ENCODE data around the gene MARS1.
"Not testable (repeated sequence)": the region's sequence is repeated elsewhere in the genome, so short reads cannot be mapped to it uniquely, and the experiment has no call there.

The MARS1 gene

DNA sequence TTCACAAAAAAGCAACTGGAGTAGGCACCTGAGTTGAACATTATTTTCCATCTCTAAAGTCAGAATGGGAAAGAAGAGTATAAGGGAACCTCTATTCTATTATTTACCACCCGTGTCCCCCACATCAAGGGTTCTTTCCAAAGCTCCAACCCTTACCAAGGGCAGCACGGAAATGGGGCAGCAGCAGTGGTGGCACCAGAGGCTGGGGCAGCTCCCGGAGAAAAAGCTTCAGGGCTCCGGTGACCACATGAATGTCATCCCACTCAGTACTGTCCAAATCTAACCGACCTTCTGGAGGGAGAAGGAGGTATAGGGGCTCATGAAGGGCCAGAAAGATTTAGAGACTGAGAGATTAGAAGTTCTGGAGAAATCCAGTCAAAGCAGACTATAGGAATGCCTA lies 14.0 kb upstream of the MARS1 start:
- no peak for DNase-seq

DNA sequence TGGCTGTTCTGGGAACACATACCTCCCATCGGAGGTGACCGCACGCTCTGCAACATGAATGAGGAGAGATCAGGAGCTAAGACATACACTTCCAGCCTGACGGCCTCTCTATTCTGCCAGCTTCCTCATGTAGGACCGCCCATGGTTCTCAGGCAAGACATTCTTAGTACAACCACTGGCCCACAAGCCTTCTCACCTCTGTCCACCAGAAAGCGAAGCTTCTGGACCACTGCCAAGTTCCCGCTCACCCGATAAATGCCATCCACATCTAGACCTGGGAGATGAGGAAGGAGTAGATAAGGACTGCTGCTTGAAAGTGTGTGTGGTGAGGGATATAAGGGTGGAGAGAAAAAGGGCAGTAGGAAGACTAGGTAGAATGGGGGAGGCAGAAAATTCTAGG lies 13.4 kb upstream of the MARS1 start:
- DNase-seq: no peak

DNA sequence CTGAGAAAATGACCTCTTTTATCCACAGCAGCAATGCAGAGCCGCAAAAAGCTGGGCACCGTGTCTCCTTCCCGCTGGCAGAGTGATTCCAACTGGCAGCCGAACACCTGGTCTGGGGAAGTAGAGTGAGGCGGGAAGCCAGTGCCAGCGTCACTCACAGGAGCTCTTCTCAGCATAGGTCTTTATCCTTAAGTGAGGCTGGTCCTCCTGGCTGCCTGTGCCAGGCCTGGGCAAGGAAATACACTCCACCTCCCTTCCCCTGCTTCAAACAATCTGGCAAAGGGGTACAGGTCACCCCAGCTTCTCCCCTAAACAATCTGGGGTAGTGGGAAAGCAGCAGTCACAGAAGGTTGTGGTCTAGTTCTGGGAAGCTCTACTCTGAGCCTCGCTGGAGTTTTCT lies 13.0 kb upstream of the MARS1 start:
- DNase-seq: no peak

DNA sequence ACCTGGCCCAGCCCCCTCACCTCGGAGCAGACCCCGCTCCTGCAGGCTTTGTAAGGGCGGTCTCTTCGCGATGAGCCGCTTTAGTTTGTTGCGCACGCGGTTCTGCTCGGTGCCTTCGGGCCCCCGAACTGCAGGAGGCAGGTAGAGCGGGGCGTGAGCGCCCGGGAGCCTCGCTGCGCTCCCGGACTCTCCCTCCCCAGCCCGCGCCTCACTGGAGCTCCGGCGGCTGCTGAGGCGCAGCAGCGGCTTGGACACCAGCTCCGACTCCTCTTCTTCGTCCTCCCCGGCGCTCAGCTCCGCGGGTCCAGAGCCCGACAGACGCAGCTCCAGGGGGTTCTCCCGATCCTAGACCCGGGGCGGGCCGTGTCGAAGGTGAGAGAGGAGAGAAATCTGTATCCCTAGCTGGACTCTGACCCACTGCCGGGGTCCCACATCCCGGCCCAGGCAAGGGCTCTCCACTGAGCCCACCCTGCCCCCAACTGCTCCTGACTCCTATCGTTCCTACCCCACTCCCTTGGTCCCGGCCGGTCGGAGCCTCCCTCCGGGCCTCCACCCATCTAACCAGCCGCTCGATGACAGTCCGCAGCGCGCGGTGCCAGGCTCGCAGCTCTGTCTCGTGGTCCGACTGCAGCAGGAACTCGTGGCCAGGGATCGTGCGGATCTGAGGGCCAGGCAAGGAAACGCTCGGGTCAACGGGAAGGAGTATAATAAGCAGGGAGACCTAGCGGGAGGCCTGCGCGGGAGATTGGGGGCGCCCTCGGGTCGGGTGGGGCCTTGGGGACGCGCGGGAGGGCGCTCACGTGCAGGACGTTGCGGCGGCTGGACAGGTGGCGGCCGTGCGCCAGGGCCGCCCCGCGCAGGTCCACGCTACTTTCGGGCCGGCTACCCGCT lies 12.4 kb upstream of the MARS1 start:
- no peak for DNase-seq

DNA sequence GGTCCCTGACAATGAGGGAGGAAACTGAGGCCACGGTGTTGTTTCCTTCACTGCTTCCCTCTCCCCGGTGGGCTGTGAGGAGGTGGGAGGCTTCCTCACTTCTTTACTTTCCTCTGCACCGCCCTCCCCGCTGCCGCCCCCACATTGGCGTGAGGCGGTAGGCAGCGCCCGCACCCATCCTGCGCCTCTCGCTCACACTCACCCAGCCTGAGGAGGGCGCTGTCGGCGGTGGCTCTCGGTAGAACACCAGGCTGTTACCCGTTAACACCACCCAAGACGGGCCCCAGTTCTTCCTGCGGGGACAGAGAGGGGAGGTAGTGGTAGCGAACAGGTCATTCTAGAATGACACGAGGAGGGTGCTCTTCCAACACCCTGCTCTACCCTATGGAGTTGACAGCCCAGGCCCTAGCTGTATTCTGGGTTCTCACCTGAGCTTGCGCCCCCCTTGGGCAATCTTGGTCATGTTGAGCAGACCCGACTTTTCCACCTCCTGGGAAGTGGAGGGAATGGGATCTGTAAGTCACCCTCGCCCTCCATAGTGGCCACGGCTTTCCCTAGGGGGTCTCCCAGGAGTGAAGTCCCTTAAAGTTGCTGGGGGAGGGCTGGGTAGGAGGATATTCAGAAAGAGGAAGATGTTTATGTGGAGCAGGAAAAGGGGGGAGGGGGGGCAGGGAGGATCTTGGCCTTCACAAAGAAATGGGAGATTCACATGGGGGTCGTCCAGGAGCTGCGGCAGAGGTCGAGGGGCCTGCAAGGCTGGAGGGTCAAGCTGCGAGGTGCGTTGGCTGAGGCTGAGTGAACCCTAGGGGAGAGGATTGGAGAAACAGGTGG lies 11.5 kb upstream of the MARS1 start:
- DNase-seq: peak; percentile 61

DNA sequence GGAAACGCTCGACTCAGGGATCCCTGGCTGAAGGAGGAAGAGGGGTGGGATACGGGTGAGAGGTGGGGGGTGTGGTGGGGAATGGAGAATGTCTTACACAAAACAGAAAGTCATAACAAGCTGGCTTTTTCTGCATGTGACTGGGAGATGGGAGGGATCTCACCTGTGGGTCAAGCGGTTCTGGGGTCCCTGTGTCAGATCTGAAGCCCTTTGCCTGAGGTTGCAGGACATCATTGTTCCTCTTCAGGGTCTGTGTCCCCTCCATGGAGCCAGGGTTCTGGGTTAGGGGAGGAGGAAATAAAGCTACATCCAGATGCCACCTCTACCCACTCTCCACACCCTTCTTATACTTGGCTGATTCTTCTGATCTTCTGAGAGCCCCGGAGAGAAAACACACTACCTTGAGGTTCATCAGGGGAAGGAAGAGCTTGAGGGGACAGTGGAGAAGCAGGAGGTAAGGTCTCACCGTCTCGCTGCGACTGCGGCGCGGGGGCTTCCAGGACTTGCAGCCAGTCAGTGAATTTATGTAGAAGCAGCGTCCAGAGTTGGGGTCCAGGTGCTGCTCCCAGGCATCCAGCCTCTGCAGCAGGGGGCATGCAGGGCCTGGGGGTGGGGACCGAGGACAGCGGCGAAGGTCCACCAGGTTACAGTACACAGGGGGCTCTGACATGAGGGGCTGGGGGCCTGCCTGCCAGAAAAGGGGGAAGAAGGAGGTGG lies 10.7 kb upstream of the MARS1 start:
- no peak for DNase-seq

DNA sequence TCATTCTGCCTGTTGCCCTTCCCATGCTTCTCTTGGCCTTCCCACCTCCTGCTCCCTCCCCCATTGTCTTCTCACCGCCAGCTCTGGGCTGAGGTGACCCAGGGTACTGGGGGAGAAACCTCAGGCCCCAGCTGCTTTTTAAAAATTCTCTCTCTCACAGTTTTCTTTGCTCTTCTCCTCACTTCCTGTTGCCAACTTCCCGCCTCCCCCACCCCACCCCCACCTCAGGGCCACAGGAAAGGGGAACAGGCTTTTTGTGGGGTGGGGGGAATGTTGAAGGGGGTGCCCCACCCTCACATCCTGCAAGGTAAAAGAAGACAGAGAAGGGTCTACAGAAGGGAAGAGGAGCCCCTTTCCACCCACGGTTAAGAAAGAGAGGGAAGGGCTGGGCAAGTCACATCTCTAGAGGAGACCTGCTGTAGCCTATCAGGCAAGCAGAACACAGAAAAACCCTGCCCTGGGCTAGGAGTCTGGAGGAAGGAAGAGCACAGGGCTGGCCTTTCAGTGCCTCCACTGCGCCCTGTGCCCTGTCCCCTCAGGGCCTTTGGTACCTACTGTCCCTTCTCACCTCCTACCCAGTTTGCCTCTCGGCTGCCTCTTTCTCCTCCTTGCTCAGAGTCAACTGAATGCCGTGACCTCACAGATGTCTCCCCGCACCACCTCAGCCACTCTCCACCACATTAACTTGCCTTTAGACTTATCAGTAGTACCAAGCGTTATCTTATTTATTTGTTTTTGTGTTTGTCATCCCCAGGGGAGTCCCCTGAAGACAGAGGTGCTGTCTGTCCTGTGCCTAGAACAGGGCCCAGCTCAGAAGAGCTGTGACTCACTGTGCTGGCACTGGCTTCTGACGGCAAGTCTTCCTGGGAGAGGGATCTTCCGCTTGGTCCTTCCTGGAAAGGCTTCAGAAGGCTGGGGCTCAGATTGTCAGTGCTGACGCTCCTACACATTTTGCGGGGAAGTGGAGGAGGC lies 9.9 kb upstream of the MARS1 start:
- DNase-seq: peak; percentile 84

DNA sequence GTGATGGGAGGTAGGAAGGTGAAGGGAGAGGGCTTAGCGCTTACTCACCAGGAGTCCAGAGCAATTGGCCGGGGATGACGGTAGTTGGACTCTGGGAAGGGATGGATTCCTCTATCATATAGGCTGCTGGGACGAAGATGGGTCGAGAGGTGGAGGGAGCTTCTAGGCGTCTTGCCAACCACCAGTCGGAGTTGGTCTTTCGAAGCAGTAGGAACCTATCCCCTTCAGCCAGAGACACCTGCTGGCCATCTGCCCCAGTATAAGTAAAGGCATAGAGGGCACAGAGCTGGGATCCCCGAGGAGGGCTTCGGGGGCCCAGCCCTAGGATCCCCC lies 8.9 kb upstream of the MARS1 start:
- DNase-seq: no peak

DNA sequence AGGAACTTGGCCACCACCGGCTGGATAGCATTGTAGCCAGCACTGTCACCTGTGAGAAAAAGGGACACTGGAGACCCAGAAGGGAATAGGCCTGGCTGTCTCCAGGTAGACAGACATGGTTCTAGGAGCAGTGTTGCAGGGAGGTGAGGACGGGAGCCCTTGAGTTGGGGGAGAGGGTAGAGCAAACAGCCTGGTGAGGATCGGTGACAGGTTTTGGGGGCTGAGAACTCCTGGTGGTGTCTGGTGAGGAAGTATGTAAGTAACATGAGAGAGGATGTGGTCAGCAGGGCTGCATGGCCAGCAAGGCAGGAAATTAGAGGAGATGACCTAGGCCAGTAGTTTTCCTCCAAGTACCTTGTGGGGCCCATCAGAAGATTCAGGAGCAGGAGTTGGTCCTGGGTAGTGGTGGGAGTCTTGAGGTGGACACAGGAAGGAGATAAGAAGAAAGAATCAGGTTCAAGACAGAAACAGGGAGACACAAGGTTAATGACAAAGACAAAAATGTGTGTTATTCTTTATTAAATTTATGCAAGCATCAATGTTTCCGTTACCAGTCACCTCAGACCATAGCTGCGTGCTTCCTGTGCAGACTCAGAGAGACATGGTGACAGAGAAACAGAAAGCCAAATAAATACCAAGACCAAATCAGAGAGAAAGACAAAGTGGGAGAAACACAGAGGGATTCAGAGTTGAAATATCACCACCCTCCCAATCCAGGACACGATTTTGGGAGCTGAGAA lies 8.3 kb upstream of the MARS1 start, which contains the start of gene ARHGAP9:
Gene ARHGAP9 (minus strand): TSS at position 491 of the 740 bp plus-strand sequence. CDS start 460 bp downstream, at position 31.
- DNase-seq: peak; percentile 34

DNA sequence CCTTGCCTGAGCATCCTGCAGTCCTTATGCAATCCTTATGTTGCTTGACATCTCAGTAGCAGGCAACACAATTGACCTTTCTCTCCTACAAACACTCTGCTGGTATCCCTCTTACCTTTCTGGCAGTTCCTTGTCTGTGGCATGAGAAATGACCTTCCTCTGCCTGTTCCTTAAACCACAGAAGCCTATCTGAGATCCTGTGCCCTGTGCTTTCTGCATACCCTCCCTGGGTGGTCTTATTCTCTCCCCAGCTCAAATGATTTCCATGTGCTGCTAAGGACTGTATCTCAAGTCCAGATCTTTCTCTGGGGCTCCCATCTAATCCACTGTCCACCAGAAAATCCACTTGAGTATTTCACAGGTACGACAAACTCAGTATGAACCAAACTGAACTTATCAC lies 6.2 kb upstream of the MARS1 start:
- no peak for DNase-seq

DNA sequence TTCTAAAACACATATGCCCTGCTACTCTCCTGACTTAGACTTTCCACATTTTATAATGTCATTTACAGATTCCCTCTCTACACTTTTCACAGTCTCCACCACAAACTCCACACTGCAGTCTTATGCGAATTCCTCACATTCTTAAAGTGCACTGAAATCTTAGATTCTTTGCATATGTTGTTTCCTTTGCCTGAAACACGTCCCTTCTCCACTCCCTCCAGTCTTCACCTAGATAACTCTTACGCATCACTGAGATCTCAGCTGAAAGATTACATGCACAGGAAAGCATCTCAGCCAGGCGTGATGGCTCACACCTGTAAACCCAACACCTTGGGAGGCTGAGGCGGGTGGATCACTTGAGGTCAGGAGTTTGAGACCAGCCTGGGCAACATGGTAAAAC lies 4.4 kb upstream of the MARS1 start:
- DNase-seq: no peak

DNA sequence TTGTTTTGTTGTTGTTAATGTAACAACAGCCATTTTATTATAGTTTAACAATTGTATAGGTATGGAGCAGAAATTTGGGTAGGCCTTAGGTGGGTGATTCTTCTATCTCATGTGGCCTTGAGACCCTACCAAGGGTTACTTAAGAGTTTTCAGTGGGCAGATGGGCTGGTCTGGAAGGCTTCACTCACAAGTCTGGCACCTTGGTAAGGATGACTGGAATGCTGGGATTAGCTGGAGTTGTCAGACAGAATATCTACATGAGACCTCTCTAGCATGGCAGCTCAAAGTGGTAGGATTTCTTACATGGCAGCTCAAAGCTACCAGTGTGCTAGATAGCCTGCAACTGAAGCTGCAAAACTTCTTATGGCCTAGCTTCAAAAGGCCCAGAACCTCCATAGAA lies 2.2 kb upstream of the MARS1 start:
- no peak for DNase-seq

DNA sequence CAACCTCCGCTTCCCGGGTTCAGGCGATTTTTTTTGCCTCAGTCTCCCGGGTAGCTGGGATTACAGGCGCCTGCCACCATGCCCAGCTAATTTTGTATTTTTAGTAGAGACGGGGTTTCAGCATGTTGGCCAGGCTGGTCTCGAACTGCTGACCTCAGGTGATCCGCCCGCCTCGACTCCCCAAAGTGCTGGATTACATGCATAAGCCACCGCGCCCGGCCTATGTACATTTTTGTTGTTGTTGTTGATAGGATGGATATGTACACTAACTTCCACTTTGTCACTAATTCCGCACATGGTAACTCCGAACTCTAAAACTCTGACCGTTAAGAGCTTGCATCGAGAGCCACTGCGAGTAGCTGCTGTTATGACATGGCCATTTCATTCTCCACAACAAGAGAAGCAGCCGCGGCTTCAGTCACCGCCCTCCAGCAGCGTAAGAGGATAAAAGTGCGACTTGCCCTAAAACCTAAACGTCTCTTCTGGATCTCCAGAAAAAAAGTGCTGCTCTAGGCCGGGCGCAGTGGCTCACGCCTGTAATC lies 742 bp upstream of the MARS1 start:
- no peak for DNase-seq

DNA sequence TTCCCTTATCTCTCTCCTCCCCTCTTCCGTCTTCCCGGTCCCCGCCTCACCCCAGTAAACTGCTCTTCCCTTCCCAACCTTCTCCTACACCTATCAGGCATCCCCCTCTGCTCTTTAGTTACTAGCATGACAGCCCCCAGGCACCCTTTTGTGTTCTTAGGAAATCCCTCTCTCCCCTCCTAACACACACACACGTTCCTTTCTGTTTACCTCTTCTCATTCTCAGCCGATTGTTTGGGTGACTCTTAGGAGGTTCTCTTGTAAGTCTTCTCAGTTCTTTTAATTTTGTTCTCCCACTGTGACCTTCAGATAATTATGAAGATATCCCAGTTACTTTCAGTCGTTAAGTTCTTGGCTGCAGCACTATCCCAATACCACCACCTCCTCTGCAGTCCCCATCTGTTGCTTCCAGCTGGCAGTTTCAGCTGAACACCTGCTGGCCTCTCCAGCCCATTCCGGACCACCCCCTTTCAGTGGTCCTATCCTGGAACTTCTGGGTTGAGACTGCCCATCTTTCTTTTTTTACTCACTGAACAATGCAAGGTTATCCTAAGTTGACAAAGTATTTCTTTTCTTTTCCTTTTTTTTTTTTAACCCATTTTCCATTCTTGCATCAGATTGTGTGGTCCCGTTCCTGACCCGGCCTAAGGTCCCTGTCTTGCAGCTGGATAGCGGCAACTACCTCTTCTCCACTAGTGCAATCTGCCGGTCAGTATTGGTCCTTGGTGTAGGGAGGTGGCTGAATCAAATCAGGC lies 711 bp downstream of the MARS1 start:
- no peak for DNase-seq

DNA sequence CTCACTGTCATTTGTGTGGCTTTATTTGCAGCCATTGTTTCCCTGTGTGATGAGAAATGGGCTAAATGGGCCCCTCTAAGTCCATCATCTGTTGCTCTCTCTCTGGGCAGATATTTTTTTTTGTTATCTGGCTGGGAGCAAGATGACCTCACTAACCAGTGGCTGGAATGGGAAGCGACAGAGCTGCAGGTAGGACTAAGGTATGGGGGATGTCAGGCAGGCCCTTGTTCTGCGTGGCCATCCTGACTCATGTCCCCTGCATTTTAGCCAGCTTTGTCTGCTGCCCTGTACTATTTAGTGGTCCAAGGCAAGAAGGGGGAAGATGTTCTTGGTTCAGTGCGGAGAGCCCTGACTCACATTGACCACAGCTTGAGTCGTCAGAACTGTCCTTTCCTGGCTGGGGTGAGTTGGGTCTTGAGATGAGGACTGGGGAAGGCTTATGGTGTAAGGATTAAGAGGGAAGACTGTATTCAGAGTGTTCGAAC lies 1.3 kb downstream of the MARS1 start:
- DNase-seq: peak; percentile 31

DNA sequence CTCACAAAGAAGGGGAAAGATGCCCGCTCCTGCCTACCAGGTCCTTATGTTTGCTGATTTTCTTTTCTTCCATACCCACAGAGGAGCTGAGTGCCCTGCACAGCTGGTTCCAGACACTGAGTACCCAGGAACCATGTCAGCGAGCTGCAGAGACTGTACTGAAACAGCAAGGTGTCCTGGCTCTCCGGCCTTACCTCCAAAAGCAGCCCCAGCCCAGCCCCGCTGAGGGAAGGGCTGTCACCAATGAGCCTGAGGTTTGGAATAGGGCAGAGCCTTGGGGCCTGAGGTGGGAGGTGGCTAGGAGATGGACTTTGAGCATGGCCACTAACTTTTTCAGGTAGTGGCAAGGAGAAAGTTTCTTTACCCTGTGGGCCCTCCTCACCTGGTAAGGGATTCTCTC lies 2.3 kb downstream of the MARS1 start:
- DNase-seq: no peak

DNA sequence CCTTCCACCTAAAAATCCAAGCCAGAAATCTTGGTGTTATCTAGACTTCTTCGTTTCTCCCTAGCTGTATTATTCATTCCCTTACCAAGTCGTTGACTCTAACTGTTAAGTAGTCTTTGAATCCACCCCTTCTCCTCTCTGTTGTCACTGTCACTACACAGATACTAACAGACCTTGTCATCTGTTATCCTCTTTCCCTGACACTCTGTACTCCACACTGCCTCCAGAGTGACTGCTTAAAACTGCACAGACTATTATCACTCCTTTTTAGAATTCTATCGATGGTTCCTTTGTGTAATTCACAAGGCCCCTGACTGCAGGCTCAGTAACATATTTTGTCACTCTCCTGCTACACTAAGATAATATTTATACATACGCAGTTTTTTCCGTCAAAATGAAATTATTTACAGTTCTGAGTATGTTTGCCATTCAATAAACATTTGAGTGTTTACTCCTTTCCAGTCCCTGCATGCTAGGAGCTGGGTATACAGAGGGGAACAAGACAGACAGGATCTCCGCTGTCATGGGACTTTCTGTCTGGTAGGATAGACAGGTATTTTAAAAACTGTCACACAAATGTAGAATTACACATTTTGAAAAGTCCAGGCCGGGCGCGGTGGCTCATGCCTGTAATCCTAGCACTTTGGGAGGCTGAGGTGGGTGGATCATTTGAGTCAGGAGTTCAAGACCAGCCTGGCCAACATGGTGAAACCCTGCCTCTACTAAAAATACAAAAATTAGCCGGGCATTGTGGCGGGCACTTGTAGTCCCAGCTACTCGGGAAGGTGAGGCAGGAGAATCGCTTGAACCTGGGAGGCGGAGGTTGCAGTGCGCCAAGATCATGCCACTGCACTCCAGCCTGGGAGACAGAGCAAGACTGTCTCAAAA lies 3.8 kb downstream of the MARS1 start:
- DNase-seq: no peak

DNA sequence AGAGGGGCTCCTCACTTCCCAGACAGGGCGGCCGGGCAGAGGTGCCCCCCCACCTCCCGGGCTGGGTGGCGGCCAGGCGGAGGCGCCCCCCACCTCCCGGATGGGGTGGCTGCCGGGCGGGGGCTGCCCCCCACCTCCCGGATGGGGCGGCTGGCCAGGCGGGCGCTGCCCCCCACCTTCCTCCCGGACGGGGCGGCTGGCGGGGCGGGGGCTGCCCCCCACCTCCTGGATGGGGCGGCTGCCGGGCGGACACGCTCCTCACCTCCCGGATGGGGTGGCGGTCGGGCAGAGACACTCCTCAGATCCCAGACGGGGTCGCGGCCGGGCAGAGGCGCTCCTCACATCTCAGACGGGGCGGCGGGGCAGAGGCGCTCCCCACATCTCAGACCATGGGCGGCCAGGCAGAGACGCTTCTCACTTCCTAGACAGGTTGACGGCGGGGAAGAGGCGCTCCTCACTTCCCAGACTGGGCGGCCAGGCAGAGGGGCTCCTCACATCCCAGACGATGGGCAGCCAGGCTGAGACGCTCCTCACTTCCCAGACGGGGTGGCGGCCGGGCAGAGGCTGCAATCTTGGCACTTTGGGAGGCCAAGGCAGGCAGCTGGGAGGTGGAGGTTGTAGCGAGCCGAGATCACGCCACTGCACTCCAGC lies 7.3 kb downstream of the MARS1 start:
- not testable (repeated sequence) for DNase-seq

DNA sequence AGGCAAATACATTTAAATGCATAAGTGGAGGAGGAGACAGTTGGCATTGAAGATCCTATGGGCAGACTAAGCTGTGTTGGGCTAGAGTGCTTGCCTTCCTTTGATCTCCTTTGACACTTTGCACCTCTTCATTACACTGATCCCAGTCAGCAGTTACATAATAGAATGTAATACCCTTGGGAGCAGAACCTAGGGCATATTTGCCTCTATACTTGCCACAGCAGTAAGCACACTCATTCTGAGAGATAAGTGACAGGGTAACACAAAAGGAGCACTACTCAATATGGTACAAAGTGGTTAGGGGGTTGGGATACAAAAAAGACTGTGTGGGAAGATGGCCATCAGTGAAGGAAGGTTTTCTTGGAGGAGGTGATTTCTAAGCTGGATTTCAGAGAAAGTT lies 9.0 kb downstream of the MARS1 start:
- DNase-seq: no peak
